GM23338 (cell line): ENCODE data around the gene AIG1. TPM values are rescaled to one million over a fixed set of nuclear protein-coding genes. Genes with fewer than 3 reads are reported as not detected.
A peak's percentile ranks its signal among the peaks of the same experiment; 100 is the strongest.

Experiments used
- ATAC-seq: fragments of 200-7000 bp; cut with Tn5 transposase; 3 replicates; pipeline ENCODE4 v1.9.1; 2020
- DNase-seq: peaks from one replicate; pipeline ENCODE4 v3.0.0-alpha.2; 2015; ENCODE audit warnings: low spot score
- H2AFZ ChIP-seq: fragments of 200-600 bp; sonication (generic); 2 replicates; pipeline ENCODE4 v1.8.0; 2016; ENCODE audit warnings: antibody characterized with exemption, mild to moderate bottlenecking, moderate library complexity
- H3F3A ChIP-seq: fragments of 200-600 bp; sonication (generic); replicated peaks from 2 replicates; pipeline ENCODE4 v1.8.0; 2017; ENCODE audit warnings: antibody characterized with exemption, mixed run types, low read depth
- H3K27ac ChIP-seq: fragments of 200-600 bp; sonication (generic); 2 replicates; pipeline ENCODE4 v1.6.1; 2016; ENCODE audit warnings: low read depth
- H3K27me3 ChIP-seq: fragments of 200-600 bp; sonication (generic); 2 replicates; pipeline ENCODE4 v1.8.0; 2016; ENCODE audit warnings: mild to moderate bottlenecking, mixed run types, moderate library complexity; ENCODE audit not compliant: insufficient read depth
- H3K36me3 ChIP-seq: fragments of 200-600 bp; sonication (generic); 2 replicates; pipeline ENCODE4 v1.8.0; 2016; ENCODE audit warnings: mild to moderate bottlenecking; ENCODE audit not compliant: insufficient read depth
- H3K4me1 ChIP-seq: fragments of 200-600 bp; sonication (generic); 2 replicates; pipeline ENCODE4 v1.8.0; 2016; ENCODE audit warnings: mild to moderate bottlenecking, moderate library complexity; ENCODE audit not compliant: insufficient read depth
- H3K4me2 ChIP-seq: fragments of 200-600 bp; sonication (generic); 2 replicates; pipeline ENCODE4 v1.7.1; 2017; ENCODE audit warnings: mixed run types
- H3K4me3 ChIP-seq: fragments of 200-600 bp; sonication (generic); 2 replicates; pipeline ENCODE4 v1.6.1; 2016; ENCODE audit warnings: mixed run types
- H3K79me2 ChIP-seq: fragments of 200-600 bp; sonication (generic); replicated peaks from 2 replicates; pipeline ENCODE4 v1.8.0; 2017; ENCODE audit warnings: mild to moderate bottlenecking; ENCODE audit not compliant: insufficient read depth
- H3K9me2 ChIP-seq: fragments of 200-600 bp; sonication (generic); 2 replicates; pipeline ENCODE4 v1.8.0; 2017; ENCODE audit not compliant: insufficient read depth
- H4K20me1 ChIP-seq: fragments of 200-600 bp; sonication (generic); replicated peaks from 2 replicates; pipeline ENCODE4 v1.8.0; 2017; ENCODE audit warnings: mild to moderate bottlenecking; ENCODE audit not compliant: insufficient read depth
- H3K27ac Mint-ChIP-seq: 2 replicates; pipeline ENCODE4 v1.8.0; 2020; ENCODE audit warnings: inconsistent platforms, mild to moderate bottlenecking, moderate library complexity, mixed read lengths
- H3K27me3 Mint-ChIP-seq: 3 replicates; pipeline ENCODE4 v1.8.0; 2022; ENCODE audit warnings: low read depth, mild to moderate bottlenecking, moderate library complexity, mixed read lengths, inconsistent platforms; ENCODE audit not compliant: insufficient read depth, poor library complexity
- H3K36me3 Mint-ChIP-seq: 3 replicates; pipeline ENCODE4 v1.8.0; 2021; ENCODE audit warnings: low read depth, mild to moderate bottlenecking, inconsistent platforms, moderate library complexity, mixed read lengths
- H3K4me1 Mint-ChIP-seq: 3 replicates; pipeline ENCODE4 v1.8.0; 2020; ENCODE audit warnings: mild to moderate bottlenecking, inconsistent platforms, mixed read lengths
- H3K4me3 Mint-ChIP-seq: 3 replicates; pipeline ENCODE4 v1.8.0; 2021; ENCODE audit warnings: moderate library complexity, mild to moderate bottlenecking, inconsistent platforms, mixed read lengths
- H3K9me3 Mint-ChIP-seq: 3 replicates; pipeline ENCODE4 v1.8.0; 2020; ENCODE audit warnings: moderate library complexity, mild to moderate bottlenecking, inconsistent platforms, mixed read lengths
- ETS1 ChIP-seq: IDR thresholded peaks from 2 replicates; pipeline ENCODE4 v1.6.1; 2016; ENCODE audit warnings: antibody characterized with exemption
- EZH2 ChIP-seq: fragments of 200-600 bp; sonication (generic); IDR thresholded peaks from one replicate; pipeline ENCODE4 v1.8.0; 2017; ENCODE audit warnings: antibody characterized with exemption, mild to moderate bottlenecking, low read depth; ENCODE audit not compliant: unreplicated experiment
- EZH2phosphoT487 ChIP-seq: fragments of 200-600 bp; sonication (generic); IDR thresholded peaks from one replicate; pipeline ENCODE4 v1.8.1; 2018; ENCODE audit warnings: antibody characterized with exemption; ENCODE audit not compliant: unreplicated experiment
- JUNB ChIP-seq: IDR thresholded peaks from one replicate; pipeline ENCODE4 v1.6.1; 2016; ENCODE audit warnings: antibody characterized with exemption; ENCODE audit not compliant: unreplicated experiment
- NANOG ChIP-seq: IDR thresholded peaks from 2 replicates; pipeline ENCODE4 v1.6.1; 2016; ENCODE audit warnings: antibody characterized with exemption, borderline replicate concordance
- POLR2AphosphoS5 ChIP-seq: IDR thresholded peaks from 2 replicates; pipeline ENCODE4 v1.6.1; 2016; ENCODE audit warnings: antibody characterized with exemption, low read depth
- REST ChIP-seq: IDR thresholded peaks from one replicate; pipeline ENCODE4 v1.6.1; 2018; ENCODE audit warnings: antibody characterized with exemption; ENCODE audit not compliant: unreplicated experiment
- STAT1 ChIP-seq: IDR thresholded peaks from one replicate; pipeline ENCODE4 v1.6.1; 2016; ENCODE audit warnings: antibody characterized with exemption; ENCODE audit not compliant: unreplicated experiment
- polyA plus RNA-seq: library from polyadenylated mRNA; unstranded; fragments of >200 nt; fragmentation: Nextera tagmentation; extraction: Ambion mirVana; gene quantifications from 2 replicates; pipeline ENCODE4 v1.2.1, GENCODE V29; 2016
- total RNA-seq: library from RNA; depleted of rRNA; stranded (reverse); fragments of >200 nt; shearing (Covaris generic); gene quantifications from 2 replicates; pipeline ENCODE4 v1.2.3, GENCODE V29; 2014
- TF ChIP-seq, protein P1 (sequence below): fragments of 250-450 bp; sonication (Bioruptor Pico); IDR thresholded peaks from 2 replicates; pipeline ENCODE4 v1.5.0; 2020; ENCODE audit warnings: mild to moderate bottlenecking, moderate library complexity

Gene AIG1
- total and polyA plus RNA-seq, 2 experiments from 2014 or later = 65.2 to 88.4 TPM

GRCh38 chr6:143064951-143065683, 4.4 kb downstream of the AIG1 start:
- H3K9me2 ChIP-seq = no peaks in the 10 kb centered on the region
- H3K27me3 ChIP-seq = no peaks in the 10 kb centered on the region
- H4K20me1 ChIP-seq = no peaks in the 10 kb centered on the region
- H3K4me3 Mint-ChIP-seq = no peak overlapping the region
- H3K4me3 ChIP-seq = no peak overlapping the region
- no peaks in the 10 kb centered on the region for H3F3A ChIP-seq
- peaks cover 63% of the 10 kb centered on the region for H3K79me2 ChIP-seq
- peak overlapping the region; percentile 12; the same call in 1 of the 2 replicates for H3K27ac Mint-ChIP-seq
- H3K27ac ChIP-seq = 0 out of 2 replicates have a peak overlapping the region, but pooled peaks have one; percentile 91
- peaks cover 9% of the 10 kb centered on the region; the same call in 2 of the 3 replicates for H3K36me3 Mint-ChIP-seq
- no peak for TF ChIP-seq STAT1
- TF ChIP-seq EZH2phosphoT487 = no peak
- TF ChIP-seq, protein P1, sequence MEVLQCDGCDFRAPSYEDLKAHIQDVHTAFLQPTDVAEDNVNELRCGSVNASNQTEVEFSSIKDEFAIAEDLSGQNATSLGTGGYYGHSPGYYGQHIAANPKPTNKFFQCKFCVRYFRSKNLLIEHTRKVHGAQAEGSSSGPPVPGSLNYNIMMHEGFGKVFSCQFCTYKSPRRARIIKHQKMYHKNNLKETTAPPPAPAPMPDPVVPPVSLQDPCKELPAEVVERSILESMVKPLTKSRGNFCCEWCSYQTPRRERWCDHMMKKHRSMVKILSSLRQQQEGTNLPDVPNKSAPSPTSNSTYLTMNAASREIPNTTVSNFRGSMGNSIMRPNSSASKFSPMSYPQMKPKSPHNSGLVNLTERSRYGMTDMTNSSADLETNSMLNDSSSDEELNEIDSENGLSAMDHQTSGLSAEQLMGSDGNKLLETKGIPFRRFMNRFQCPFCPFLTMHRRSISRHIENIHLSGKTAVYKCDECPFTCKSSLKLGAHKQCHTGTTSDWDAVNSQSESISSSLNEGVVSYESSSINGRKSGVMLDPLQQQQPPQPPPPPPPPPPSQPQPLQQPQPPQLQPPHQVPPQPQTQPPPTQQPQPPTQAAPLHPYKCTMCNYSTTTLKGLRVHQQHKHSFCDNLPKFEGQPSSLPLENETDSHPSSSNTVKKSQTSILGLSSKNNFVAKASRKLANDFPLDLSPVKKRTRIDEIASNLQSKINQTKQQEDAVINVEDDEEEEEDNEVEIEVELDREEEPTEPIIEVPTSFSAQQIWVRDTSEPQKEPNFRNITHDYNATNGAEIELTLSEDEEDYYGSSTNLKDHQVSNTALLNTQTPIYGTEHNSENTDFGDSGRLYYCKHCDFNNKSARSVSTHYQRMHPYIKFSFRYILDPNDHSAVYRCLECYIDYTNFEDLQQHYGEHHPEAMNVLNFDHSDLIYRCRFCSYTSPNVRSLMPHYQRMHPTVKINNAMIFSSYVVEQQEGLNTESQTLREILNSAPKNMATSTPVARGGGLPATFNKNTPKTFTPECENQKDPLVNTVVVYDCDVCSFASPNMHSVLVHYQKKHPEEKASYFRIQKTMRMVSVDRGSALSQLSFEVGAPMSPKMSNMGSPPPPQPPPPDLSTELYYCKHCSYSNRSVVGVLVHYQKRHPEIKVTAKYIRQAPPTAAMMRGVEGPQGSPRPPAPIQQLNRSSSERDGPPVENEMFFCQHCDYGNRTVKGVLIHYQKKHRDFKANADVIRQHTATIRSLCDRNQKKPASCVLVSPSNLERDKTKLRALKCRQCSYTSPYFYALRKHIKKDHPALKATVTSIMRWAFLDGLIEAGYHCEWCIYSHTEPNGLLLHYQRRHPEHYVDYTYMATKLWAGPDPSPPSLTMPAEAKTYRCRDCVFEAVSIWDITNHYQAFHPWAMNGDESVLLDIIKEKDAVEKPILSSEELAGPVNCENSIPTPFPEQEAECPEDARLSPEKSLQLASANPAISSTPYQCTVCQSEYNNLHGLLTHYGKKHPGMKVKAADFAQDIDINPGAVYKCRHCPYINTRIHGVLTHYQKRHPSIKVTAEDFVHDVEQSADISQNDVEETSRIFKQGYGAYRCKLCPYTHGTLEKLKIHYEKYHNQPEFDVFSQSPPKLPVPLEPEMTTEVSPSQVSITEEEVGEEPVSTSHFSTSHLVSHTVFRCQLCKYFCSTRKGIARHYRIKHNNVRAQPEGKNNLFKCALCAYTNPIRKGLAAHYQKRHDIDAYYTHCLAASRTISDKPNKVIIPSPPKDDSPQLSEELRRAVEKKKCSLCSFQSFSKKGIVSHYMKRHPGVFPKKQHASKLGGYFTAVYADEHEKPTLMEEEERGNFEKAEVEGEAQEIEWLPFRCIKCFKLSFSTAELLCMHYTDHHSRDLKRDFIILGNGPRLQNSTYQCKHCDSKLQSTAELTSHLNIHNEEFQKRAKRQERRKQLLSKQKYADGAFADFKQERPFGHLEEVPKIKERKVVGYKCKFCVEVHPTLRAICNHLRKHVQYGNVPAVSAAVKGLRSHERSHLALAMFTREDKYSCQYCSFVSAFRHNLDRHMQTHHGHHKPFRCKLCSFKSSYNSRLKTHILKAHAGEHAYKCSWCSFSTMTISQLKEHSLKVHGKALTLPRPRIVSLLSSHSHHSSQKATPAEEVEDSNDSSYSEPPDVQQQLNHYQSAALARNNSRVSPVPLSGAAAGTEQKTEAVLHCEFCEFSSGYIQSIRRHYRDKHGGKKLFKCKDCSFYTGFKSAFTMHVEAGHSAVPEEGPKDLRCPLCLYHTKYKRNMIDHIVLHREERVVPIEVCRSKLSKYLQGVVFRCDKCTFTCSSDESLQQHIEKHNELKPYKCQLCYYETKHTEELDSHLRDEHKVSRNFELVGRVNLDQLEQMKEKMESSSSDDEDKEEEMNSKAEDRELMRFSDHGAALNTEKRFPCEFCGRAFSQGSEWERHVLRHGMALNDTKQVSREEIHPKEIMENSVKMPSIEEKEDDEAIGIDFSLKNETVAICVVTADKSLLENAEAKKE = no peak
- TF ChIP-seq NANOG = no peak
- TF ChIP-seq JUNB = no peak
- TF ChIP-seq POLR2AphosphoS5 = no peak
- TF ChIP-seq REST = no peak
- TF ChIP-seq ETS1 = no peak
- TF ChIP-seq EZH2 = no peak
- peaks cover 36% of the 10 kb centered on the region for H3K4me1 ChIP-seq
- no peaks in the 10 kb centered on the region for H3K36me3 ChIP-seq
- peaks cover 55% of the 10 kb centered on the region for H3K4me1 Mint-ChIP-seq
- DNase-seq = no peak
- peaks cover 4% of the 10 kb centered on the region for H3K27me3 Mint-ChIP-seq
- no peak overlapping the region for H2AFZ ChIP-seq
- no peak for ATAC-seq
- H3K4me2 ChIP-seq = no peak overlapping the region
- no peaks in the 10 kb centered on the region for H3K9me3 Mint-ChIP-seq
